Prostate gland (tissue), 2 donors: ENCODE results near the gene ADK. TPM values are rescaled to one million over a fixed set of nuclear protein-coding genes. Genes with fewer than 3 reads are reported as not detected.

ENCODE experiments used
- DNase-seq: peaks from one replicate; pipeline ENCODE4 v3.0.0-alpha.2; 2019; ENCODE audit warnings: low spot score
- H3K27ac ChIP-seq, 2 donors: fragments of 200-600 bp; sonication (generic); 2 replicates each; pipeline ENCODE4 v1.5.1; 2017 to 2019
- H3K27me3 ChIP-seq: fragments of 200-600 bp; sonication (generic); replicated peaks from 2 replicates; pipeline ENCODE4 v1.5.1; 2019; ENCODE audit not compliant: insufficient read depth
- H3K36me3 ChIP-seq, 2 donors: fragments of 200-600 bp; sonication (generic); 1 replicate in 1 of 2; 2 replicates in 1 of 2; pipeline versions ENCODE4 v1.5.1 to v1.8.1; 2017 to 2019
- H3K4me1 ChIP-seq: fragments of 200-600 bp; sonication (generic); replicated peaks from 2 replicates; pipeline ENCODE4 v1.5.1; 2019
- H3K4me3 ChIP-seq, 2 donors: fragments of 200-600 bp; sonication (generic); 2 replicates each; pipeline ENCODE4 v1.5.1; 2017 to 2019
- H3K9me3 ChIP-seq: fragments of 200-600 bp; sonication (generic); 2 replicates; pipeline ENCODE4 v1.5.1; 2017
- CTCF ChIP-seq, 4 experiments: fragments of 200-600 bp in 2 of 4; fragments of 450-650 bp in 2 of 4; sonication (generic) in 2 of 4; IDR thresholded peaks; 1 replicate in 3 of 4; 2 replicates in 1 of 4; pipeline ENCODE4 v1.5.1; 2016 to 2019; ENCODE audit warnings: antibody characterized with exemption in 4 of 4, mild to moderate bottlenecking in 2 of 4, moderate library complexity in 2 of 4
- POLR2A ChIP-seq: fragments of 450-650 bp; IDR thresholded peaks from one replicate; pipeline ENCODE4 v1.6.1; 2016; ENCODE audit warnings: antibody characterized with exemption, mild to moderate bottlenecking
- POLR2AphosphoS5 ChIP-seq: sonication (generic); formaldehyde crosslinking; IDR thresholded peaks from one replicate; pipeline ENCODE4 v1.6.1; 2017; ENCODE audit warnings: antibody characterized with exemption
- WGBS: methylation state at CpG from one replicate; pipeline ENCODE4 v1.1.5; 2018; 5-methylcytosine and 5-hydroxymethylcytosine counted together
- intact Hi-C: fragments of 100-400 bp; cut with DNase I; formaldehyde crosslinking; loops from one replicate; pipeline ENCODE4 v1.14.2; 2022
- total RNA-seq, 2 donors: library from RNA; depleted of rRNA; stranded (reverse); fragments of >200 nt; gene quantifications; one replicate each; pipeline ENCODE4 v1.1.0, GENCODE V29; 2016

The ADK gene
- total RNA-seq, 2 donors from 2014 or later, result 34.1 to 42.5 TPM

GRCh38 chr10:74109452-74109851, 41.6 kb upstream of the ADK start:
- H3K27ac ChIP-seq, result no peak overlapping the region
- TF ChIP-seq CTCF (IDR thresholded peaks at IDR 0.05) (no peak), POLR2A (no peak), POLR2AphosphoS5 (no peak)
- no peaks in the 10 kb centered on the region for H3K4me1 ChIP-seq
- no peaks in the 10 kb centered on the region for H3K27me3 ChIP-seq
- DNase-seq, result no peak
- intact Hi-C loops, result no loop called here
- H3K4me3 ChIP-seq, result no peak overlapping the region
- H3K36me3 ChIP-seq, result peaks cover 0 to 27% of the 10 kb centered on the region in 2 donors
- H3K9me3 ChIP-seq, result no peaks in the 10 kb centered on the region

GRCh38 chr10:74110120-74110519, 40.9 kb upstream of the ADK start:
- no peaks in the 10 kb centered on the region for H3K4me1 ChIP-seq
- H3K27me3 ChIP-seq, result no peaks in the 10 kb centered on the region
- no peak overlapping the region for H3K27ac ChIP-seq
- no peak overlapping the region for H3K4me3 ChIP-seq
- intact Hi-C loops, result no loop called here
- H3K36me3 ChIP-seq, result peaks cover 0 to 23% of the 10 kb centered on the region in 2 donors
- no peaks in the 10 kb centered on the region for H3K9me3 ChIP-seq
- DNase-seq, result no peak
- no peak for TF ChIP-seq CTCF (IDR thresholded peaks at IDR 0.05)
- TF ChIP-seq POLR2A, result no peak
- no peak for TF ChIP-seq POLR2AphosphoS5
- 64% methylated on average over 1 of the region's 1 CpG for WGBS

DNA sequence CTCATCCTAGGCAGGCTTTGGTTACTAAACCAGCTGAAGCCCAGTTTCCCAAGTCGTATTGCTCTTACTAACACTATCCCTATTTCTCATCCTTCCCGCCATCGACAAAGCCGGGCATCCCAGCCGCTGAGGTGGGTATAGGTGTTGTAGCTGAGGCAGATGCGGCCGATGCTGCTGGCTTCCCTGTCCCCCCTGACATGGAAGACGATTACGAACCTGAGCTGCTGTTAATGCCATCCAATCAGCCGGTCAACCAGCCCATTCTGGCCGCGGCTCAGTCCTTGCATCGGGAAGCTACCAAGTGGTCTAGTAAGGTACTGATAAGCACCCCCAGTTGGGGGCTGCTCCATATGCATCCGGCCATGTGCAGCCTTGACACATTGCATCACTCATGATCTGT, 39.2 kb upstream of the ADK start:
- peaks cover 2 to 19% of the 10 kb centered on the region in 2 donors for H3K36me3 ChIP-seq
- no peaks in the 10 kb centered on the region for H3K9me3 ChIP-seq
- no peak overlapping the region for H3K4me3 ChIP-seq
- H3K27ac ChIP-seq, result no peak overlapping the region
- intact Hi-C loops, result no loop called here
- 96% methylated on average over 14 of the region's 14 CpGs for WGBS
- H3K27me3 ChIP-seq, result no peaks in the 10 kb centered on the region
- no peak for DNase-seq
- H3K4me1 ChIP-seq, result no peaks in the 10 kb centered on the region
- TF ChIP-seq POLR2AphosphoS5 (no peak), CTCF (IDR thresholded peaks at IDR 0.05) (no peak), POLR2A (no peak)

DNA sequence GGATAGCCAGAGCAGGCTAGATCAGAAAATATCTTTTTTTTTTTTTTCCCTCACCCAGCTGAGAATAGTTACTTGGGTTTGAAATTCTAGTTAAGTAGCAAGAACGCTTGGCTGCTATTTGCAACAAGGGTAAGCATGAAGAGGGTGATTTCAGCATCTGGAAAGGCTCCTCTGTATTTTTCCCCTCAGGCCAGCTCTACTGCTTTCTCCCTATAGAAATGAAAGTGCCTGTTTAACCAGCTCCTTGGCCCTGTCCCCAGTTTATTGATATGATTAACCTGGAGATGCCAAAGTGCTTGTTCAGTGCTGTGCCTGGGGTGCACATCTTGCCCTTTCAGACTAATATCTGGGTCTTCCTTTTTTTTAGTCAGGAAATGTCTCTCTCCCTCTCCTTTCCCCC, 37.5 kb upstream of the ADK start:
- peak; percentile 16 for DNase-seq
- H3K4me3 ChIP-seq, result no peak overlapping the region
- 32% methylated on average over 1 of the region's 1 CpG for WGBS
- no peak for TF ChIP-seq POLR2AphosphoS5
- no peak for TF ChIP-seq CTCF (IDR thresholded peaks at IDR 0.05)
- no peak for TF ChIP-seq POLR2A
- peak overlapping the region in 1 of 2 donors; percentile 21 for H3K27ac ChIP-seq
- H3K27me3 ChIP-seq, result no peaks in the 10 kb centered on the region
- intact Hi-C loops, result no loop called here
- H3K9me3 ChIP-seq, result no peaks in the 10 kb centered on the region
- H3K36me3 ChIP-seq, result peaks cover 2 to 19% of the 10 kb centered on the region in 2 donors
- no peaks in the 10 kb centered on the region for H3K4me1 ChIP-seq

- no peaks in the 10 kb centered on the region for H3K4me1 ChIP-seq
- intact Hi-C loops, result no loop called here
- WGBS, result 69% methylated on average over 12 of the region's 12 CpGs
- no peaks in the 10 kb centered on the region for H3K9me3 ChIP-seq
- H3K27ac ChIP-seq, result peak overlapping the region in 1 of 2 donors; percentile 21
- DNase-seq, result no peak
- TF ChIP-seq CTCF (IDR thresholded peaks at IDR 0.05), result no peak
- TF ChIP-seq POLR2A, result no peak
- no peak for TF ChIP-seq POLR2AphosphoS5
- H3K27me3 ChIP-seq, result no peaks in the 10 kb centered on the region
- H3K36me3 ChIP-seq, result peaks cover 2 to 17% of the 10 kb centered on the region in 2 donors
- H3K4me3 ChIP-seq, result no peak overlapping the region
Observed at GRCh38 chr10:74114041-74114448, 37.0 kb upstream of the ADK start.
